Activated naive CD4-positive, alpha-beta T cell (primary cell): ENCODE measurements around the gene MYO1D.
"Not testable (repeated sequence)": the region's sequence is repeated elsewhere in the genome, so short reads cannot be mapped to it uniquely, and the experiment has no call there.

Experiments
- DNase-seq, 4 experiments: peaks; one replicate each; lab custom pipeline; 2025; lab: John Stamatoyannopoulos, UW

Gene MYO1D

GRCh38 chr17:32894245-32894644, 17.3 kb upstream of the MYO1D start:
- DNase-seq: no peak

DNA sequence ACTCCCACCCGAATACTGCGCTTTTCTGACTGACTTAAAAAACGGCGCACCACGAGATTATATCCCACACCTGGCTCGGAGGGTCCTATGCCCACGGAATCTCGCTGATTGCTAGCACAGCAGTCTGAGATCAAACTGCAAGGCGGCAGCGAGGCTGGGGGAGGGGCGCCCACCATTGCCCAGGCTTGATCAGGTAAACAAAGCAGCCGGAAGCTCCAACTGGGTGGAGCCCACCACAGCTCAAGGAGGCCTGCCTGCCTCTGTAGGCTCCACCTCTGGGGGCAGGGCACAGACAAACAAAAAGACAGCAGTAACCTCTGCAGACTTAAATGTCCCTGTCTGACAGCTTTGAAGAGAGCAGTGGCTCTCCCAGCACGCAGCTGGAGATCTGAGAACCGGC, 10.5 kb upstream of the MYO1D start:
- DNase-seq: not testable (repeated sequence)

- not testable (repeated sequence) for DNase-seq
These were observed 10.0 kb upstream of the MYO1D start for GRCh38 chr17:32886951-32887350.

GRCh38 chr17:32882734-32883133, 5.8 kb upstream of the MYO1D start:
- no peak for DNase-seq

DNA sequence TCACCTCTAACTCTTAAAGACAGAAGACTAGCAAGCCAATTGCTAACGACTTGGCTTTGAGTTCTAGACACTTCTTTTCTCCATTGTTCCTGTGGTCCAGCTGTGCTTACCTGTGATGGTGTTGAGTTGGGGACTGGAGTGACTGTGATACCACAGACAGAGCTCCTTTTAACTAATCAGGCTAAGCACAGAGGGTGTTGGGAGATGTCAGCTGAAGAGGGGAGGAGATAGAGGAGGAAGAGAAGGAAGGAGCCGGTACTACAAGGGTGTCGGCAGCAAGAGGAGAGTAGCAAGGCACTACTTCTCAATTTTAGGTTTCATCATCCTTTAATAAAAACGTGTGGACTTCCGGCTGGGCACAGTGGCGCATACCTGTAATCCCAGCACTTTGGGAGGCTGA, 5.1 kb upstream of the MYO1D start:
- DNase-seq: no peak

GRCh38 chr17:32880671-32881453, 3.9 kb upstream of the MYO1D start:
- no peak for DNase-seq

DNA sequence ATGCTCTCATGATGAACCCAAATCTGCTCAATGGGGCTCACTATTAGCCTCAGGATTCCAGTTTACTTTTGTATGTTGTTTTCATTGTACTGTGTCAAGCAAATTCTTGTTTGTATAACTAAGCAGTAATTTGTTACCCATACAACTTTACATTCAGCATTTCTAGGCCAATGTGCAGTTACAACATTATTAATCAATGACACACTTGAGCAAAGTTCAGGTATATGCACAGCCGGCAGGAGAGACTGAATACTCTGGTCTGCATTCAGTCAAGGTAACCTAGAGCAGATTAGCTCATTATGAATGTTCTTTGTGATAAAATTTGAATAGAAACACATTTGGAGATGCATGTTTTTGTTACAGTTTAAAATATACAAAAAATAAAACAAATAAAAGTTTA, 2.2 kb upstream of the MYO1D start:
- DNase-seq: no peak

- DNase-seq: no peak
These were observed 1.3 kb upstream of the MYO1D start for GRCh38 chr17:32878211-32878610.

DNA sequence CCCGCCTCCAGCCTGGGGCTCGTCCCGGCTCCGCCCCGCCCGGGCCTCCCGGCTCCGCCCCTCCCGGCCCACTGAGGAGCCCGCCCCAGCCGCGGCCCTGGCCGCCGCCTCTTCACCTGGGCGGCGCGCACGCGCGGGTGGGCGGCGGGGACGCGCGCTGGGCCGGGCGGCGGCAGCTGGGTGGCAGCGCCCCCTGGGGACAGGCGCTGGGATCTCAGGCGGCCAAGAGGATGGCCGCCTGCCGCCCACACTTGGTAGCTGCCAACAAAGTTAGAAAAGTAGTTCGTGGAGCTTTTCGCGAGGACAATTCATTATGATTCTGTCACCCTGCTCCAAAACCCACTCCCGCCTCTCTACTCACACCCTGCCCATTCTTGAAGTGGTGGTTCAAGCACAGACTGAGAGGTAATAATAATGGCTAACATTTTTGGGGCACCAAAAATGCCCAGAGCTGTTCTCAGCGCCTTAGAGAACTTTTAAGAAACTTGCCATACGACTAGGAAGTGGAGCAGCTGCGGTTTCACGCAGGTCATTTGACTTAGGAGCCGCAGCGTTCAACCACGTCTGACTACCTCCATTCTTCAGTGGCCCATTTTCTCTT, 340 bp upstream of the MYO1D start:
- peak; percentile 73 to 95 (median 85) for DNase-seq

- no peak for DNase-seq
These were observed 954 bp downstream of the MYO1D start for GRCh38 chr17:32875923-32876416.

DNA sequence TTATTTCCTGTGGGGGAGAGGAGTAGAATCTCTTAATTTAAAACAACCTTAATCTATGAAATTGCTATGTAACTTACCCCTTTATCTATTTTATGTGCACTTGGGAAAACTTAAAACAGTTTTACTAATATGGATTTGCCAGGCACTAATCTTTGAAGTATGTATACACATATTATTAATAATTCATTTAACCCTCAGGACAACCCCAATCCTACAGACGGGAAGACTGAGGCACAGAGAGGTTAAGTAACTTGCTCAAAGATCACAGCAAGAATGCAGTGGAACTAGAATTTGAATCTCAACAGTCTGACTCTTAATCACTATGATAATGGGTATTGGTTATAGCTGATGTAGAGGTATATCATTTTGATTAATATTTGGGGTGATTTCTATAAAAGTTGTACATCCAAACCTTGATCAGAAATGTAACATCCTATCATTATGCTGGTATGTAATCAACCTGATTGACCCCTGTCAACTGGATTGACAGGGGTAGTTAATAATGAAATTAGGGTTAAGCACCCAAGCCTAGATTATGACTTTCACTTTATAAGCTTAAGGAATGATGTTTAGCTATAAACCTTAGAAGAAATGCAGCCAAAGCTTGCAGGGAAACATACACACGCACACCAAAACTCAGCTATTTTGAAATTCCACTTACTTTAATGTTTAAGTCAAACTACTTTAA, 1.6 kb downstream of the MYO1D start:
- no peak for DNase-seq

DNA sequence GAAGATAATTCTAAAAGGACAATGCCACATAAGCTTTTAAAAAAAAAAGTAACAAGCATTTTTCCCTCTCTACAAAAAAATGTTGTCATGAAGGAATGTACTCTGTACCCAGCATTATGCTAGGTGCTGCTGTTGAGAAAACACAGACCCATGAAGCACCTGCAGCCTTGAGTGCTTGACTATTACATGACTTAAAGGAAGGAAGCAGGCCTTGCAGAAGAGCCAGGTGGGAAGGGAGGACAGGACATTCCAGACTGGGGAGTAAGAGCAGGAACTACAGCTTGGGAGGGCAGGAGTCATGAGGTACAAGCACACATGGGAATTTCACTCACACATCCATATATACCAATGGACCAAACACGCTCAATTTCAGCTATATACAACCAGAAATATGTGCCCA, 3.8 kb downstream of the MYO1D start:
- DNase-seq: no peak

DNA sequence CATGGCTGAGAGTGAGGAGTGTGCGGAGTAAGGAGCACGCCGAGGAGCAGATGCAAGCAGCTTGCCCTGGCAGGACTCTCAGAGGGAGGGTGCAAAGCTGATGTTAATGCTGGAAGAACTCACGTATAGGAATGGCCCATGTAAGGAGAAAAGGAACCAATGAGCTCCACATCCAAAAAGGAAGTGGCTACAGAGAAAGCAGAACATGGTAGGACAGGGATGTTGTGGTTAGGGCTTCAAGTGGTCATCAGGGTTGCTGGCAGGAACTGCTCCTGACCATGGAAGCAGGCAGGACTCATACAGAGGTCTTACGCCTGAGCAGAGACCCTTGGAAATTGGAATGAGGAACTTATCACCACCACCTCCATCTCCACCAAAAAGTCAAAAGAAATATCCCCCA, 5.2 kb downstream of the MYO1D start:
- no peak for DNase-seq

DNA sequence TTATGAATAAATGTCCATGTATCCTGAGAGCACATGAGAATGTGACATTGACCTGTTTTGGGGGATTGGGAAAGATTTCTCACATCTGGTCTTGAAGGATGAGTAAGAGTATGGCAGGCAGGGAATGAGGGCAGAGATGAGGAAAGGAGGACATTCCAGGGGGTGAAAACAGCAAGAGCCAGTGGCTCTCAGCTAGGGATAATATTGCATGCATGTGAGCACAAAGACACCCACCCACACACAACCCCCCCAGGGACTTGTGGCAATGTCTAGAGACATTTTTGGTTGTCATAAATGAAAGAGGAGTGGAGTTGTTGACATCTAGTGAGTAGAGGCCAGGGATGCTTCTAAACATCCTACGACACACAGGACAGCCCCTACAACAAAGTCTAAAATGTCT, 6.0 kb downstream of the MYO1D start:
- no peak for DNase-seq

- no peak for DNase-seq
These were observed 6.8 kb downstream of the MYO1D start for GRCh38 chr17:32870027-32870670.

DNA sequence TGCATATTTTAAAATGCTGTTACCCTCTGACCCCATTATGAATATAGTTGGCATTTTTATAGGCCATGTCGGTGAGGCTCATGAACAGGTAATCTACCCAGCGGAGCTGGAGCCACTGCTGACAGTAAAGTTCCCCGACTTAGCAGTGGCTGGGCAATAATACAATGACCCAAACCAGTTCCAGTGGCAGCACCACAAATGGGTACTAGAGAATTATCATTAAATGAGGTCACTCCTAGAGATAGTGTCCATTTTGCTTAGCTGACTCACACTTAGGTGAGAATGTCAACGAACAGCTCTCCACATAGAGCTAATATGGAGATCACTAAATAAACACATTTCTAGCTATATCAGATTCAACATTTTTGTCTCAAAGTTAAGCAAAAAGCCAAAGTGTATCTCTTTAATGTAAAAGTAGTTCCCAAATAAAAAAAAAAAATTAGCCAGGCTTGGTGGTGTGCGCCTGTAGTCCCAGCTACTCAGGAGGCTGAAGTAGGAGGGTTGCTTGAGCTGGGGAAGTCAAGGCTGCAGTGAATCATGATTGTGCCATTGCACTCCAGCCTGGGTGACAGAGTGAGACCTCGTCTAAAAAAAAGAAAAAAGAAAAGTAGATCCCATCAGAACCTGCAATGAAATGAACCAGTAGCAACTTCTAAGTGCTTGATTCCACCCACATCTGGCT, 7.4 kb downstream of the MYO1D start:
- no peak for DNase-seq

GRCh38 chr17:32865141-32865540, 11.8 kb downstream of the MYO1D start:
- no peak for DNase-seq

- no peak for DNase-seq
These were observed 13.4 kb downstream of the MYO1D start for GRCh38 chr17:32863559-32863958.

DNA sequence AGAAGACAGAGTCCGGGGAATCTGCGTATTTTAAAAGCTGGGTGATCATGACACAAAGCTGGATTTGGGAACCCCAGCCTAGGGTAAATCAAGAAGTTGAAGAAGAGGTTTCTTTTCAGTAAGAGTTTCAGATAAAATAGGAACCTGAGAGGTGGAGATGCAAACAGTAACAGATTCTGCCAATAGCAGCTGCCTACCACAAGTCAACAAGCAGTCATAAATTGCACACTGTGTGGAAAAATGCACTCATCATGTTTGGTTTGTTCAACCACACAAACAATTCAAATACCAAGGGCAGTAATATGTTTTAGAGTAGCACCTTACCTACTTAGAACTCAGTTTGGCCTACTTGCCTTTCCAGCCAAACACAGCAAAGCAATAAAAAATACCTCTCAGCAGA, 14.0 kb downstream of the MYO1D start:
- DNase-seq: no peak

GRCh38 chr17:32861981-32862380, 14.9 kb downstream of the MYO1D start:
- no peak for DNase-seq

- DNase-seq: no peak
These were observed 16.9 kb downstream of the MYO1D start for GRCh38 chr17:32859857-32860525.
